ENCODE measurements around the gene DOCK6. TPM values are rescaled to one million over a fixed set of nuclear protein-coding genes. Genes with fewer than 3 reads are reported as not detected.

The DOCK6 gene
- total RNA-seq, 1 donor = 13.6 TPM

- no peak overlapping the region for H3K4me3 ChIP-seq (ENCODE audit: low read depth, low read length)
- TF ChIP-seq CTCF (IDR thresholded peaks at IDR 0.05; ENCODE audit: insufficient read depth, low read length) = no peak
- no peak for DNase-seq (ENCODE audit: low read depth)
Measured at GRCh38 chr19:11227195-11227886, 35.0 kb downstream of the DOCK6 start.

- DNase-seq (ENCODE audit: low read depth) = no peak
- no peak for TF ChIP-seq CTCF (IDR thresholded peaks at IDR 0.05; ENCODE audit: insufficient read depth, low read length)
- H3K4me3 ChIP-seq (ENCODE audit: low read depth, low read length) = no peak overlapping the region
Measured at GRCh38 chr19:11226716-11227166, 35.6 kb downstream of the DOCK6 start.

GRCh38 chr19:11225815-11226214 lies 36.5 kb downstream of the DOCK6 start:
- H3K4me3 ChIP-seq (ENCODE audit: low read depth, low read length) = no peak overlapping the region
- no peak for TF ChIP-seq CTCF (IDR thresholded peaks at IDR 0.05; ENCODE audit: insufficient read depth, low read length)
- DNase-seq (ENCODE audit: low read depth) = no peak

GRCh38 chr19:11225172-11225571 lies 37.2 kb downstream of the DOCK6 start:
- TF ChIP-seq CTCF (IDR thresholded peaks at IDR 0.05; ENCODE audit: insufficient read depth, low read length) = no peak
- no peak for DNase-seq (ENCODE audit: low read depth)

GRCh38 chr19:11224429-11224828 lies 37.9 kb downstream of the DOCK6 start:
- no peak for DNase-seq (ENCODE audit: low read depth)
- no peak overlapping the region for H3K4me3 ChIP-seq (ENCODE audit: low read depth, low read length)
- TF ChIP-seq CTCF (IDR thresholded peaks at IDR 0.05; ENCODE audit: insufficient read depth, low read length) = no peak

More at GRCh38 chr19:11225172-11225571, 37.2 kb downstream of the DOCK6 start:
- no peak overlapping the region for H3K4me3 ChIP-seq (ENCODE audit: low read depth, low read length)

GRCh38 chr19:11223200-11223599 lies 39.1 kb downstream of the DOCK6 start:
- H3K4me3 ChIP-seq (ENCODE audit: low read depth, low read length) = no peak overlapping the region
- TF ChIP-seq CTCF (IDR thresholded peaks at IDR 0.05; ENCODE audit: insufficient read depth, low read length) = no peak
- DNase-seq (ENCODE audit: low read depth) = no peak
